Measurements from ENCODE around the gene NDUFB3.
"Not testable (repeated sequence)": the region's sequence is repeated elsewhere in the genome, so short reads cannot be mapped to it uniquely, and the experiment has no call there.

DNA sequence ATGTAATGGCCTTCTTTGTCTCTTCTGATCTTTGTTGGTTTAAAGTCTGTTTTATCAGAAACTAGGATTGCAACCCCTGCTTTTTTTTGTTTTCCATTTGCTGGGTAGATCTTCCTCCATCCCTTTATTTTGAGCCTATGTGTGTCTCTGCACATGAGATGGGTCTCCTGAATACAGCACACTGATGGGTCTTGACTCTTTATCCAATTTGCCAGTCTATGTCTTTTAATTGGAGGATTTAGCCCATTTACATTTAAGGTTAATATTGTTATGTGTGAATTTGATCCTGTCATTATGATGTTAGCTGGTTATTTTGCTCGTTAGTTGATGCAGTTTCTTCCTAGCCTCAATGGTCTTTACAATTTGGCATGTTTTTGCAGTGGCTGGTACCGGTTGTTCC, 37.4 kb upstream of the NDUFB3 start:
- TF ChIP-seq, protein P1, sequence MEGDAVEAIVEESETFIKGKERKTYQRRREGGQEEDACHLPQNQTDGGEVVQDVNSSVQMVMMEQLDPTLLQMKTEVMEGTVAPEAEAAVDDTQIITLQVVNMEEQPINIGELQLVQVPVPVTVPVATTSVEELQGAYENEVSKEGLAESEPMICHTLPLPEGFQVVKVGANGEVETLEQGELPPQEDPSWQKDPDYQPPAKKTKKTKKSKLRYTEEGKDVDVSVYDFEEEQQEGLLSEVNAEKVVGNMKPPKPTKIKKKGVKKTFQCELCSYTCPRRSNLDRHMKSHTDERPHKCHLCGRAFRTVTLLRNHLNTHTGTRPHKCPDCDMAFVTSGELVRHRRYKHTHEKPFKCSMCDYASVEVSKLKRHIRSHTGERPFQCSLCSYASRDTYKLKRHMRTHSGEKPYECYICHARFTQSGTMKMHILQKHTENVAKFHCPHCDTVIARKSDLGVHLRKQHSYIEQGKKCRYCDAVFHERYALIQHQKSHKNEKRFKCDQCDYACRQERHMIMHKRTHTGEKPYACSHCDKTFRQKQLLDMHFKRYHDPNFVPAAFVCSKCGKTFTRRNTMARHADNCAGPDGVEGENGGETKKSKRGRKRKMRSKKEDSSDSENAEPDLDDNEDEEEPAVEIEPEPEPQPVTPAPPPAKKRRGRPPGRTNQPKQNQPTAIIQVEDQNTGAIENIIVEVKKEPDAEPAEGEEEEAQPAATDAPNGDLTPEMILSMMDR (IDR thresholded peaks at IDR 0.05): not testable (repeated sequence)
- not testable (repeated sequence) for TF ChIP-seq POLR2AphosphoS5, POLR2A, EP300 (IDR thresholded peaks at IDR 0.05)
